Nucleus accumbens (tissue), 56 donors: ENCODE results near the gene TUBA4B.

ENCODE experiments used
- DNase-seq, 56 donors: peaks; one replicate each; lab custom pipeline; 2025; lab: John Stamatoyannopoulos, UW

TUBA4B gene

DNA sequence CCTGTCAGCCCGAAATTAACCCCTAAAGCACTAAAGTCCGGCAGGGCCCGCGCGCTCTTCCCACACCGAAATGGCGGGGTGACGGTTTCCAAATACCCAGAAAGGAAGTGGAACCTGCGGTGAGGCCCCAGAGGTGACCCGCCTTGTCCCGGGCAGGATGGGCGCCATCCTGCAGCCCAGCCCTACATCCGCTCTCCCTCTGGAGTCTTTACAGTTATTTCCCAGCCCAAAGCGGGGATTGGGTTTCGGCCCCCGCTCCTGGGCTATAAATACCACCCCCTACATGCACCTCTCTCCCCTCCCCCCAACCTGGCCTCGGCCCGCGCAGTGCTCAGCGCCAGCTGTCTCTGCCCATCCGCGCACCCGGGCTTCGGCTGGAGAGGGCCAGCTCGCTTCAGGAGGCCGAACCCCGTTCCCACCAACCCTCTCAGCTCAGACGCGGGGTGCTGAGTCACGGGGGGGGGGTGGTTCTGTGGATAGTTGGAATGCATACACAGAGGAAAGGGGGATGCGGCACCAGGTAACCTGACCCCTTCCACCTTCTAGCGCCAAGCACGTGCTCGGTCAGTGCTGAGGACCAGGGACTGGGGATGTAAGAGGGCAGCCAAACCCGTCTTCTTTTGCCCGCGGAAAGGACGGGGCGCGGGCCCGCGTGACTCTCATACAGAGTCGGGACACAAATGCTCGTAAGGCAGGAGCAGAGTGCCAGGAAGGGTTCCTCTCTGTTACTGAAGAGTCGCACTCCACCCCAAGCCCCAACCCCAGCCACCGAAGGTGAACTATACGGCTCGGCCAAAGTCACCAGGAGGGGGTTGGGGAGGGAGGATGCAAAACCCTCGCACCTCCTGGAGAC lies at the start of gene TUBA4B:
Gene TUBA4B (plus strand): TSS at position 344 of the 853 bp plus-strand sequence. CDS start 165 bp downstream, at position 509.
- peak in 21 of 56 donors; percentile 20 to 61 (median 32) for DNase-seq

DNA sequence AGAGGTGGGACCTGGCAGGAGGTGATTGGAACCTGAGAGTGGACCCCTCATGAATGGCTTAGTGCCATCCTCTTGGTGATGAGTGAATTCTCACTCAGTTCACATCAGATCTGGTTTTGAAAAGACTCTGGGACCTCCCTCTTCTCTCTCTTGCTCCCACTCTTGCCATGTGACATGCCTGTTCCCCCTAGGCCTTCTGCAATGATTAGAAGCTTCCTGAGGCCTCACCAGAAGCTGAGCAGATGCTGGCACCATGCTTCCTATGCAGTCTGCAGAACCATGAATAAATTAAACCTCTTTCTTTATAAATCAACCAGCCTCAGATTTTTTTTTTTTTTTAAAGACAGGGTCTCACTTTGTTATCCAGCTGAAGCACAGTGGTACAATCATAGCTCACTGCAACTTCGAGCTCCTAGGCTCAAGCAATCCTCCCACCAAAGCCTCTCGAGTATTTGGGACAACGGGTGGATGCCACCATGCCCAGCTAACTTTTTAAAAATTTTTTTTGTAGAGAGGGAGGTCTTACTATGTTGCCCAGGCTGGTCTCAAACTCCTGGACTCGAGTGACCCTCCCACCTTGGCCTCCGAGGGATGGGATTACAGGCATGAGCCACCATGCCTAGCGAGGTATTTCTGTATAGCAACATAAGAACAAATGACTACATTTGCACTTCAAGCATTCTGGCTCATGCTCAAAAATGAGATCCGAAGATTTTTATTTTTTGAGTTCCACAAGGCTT lies 48.4 kb upstream of the TUBA4B start:
- no peak for DNase-seq

DNA sequence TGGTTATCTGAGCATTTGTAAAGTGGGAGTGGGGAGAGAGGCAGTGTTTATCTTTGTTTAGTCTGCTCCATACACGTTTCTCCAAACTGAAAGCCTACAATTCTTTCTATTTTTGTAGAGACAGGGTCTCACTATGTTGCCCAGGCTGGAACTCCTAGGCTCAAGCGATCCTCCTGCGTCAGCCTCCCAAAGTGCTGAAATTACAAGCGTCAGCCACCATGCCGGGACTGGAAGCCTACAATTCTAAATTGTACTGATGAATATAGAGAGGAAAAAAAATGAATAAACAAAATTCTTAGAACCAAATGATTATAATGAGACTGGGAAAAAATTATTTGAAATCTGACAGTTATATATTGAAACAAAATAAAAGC lies 47.9 kb upstream of the TUBA4B start:
- DNase-seq, result no peak

DNA sequence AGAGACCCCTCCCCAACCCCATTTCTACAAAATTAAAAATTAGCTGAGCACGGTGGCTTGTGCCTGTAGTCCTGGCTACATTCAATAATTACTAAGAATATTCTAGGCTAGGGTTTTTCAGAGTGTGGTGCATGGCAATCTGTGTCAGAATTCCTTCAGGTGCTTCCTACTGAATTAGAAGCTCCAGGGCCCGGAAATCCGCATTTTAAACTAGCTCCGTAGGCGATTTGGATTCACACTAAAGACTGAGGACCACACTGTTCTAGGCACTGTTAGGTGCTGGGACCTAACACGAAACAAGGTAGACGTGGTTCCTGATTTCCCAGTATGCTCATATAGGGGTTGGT lies 47.1 kb upstream of the TUBA4B start:
- no peak for DNase-seq

DNA sequence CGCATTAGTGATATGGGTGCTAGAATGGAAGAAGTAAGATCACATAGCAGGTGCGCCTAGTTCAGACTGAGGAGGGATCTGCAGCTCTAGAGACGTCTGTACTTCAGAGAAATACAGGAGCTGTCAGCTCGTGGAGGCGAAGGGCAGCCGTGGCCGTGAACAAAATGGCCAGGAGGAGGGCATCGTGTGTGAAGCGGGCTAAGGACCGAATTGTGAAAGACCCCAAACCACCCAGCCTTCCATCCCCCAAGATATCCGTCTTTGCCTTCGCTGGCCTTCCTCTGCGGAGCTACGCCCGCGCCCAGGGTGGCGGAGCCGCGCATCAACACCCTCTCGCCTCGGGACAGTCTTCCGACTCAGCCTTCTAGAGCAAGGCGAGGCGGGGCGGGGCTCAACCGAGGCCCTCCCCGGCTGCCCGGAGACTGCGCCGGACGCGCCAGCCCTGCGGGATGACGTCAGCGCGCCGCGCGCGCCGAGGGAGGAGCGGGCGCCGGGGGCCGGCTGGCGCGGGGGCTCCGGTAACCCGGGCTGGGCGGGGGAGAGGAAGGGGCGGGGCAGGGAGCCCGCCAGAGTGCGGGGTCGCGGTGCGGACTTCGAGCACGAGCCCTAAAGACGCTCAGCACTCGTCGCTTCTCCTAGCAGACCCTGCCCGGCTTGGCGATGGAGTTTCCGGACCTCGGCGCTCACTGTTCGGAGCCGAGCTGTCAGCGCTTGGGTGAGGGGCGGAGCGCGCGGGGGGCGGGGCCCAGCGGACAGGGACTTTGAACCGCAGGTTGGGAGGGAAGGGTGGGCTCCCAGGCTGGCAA lies 46.5 kb upstream of the TUBA4B start, which contains the start of gene ZFAND2B:
Gene ZFAND2B (plus strand): TSS at position 455 of the 806 bp plus-strand sequence. CDS start 206 bp downstream, at position 661.
- peak; percentile 54 to 97 (median 91) for DNase-seq

DNA sequence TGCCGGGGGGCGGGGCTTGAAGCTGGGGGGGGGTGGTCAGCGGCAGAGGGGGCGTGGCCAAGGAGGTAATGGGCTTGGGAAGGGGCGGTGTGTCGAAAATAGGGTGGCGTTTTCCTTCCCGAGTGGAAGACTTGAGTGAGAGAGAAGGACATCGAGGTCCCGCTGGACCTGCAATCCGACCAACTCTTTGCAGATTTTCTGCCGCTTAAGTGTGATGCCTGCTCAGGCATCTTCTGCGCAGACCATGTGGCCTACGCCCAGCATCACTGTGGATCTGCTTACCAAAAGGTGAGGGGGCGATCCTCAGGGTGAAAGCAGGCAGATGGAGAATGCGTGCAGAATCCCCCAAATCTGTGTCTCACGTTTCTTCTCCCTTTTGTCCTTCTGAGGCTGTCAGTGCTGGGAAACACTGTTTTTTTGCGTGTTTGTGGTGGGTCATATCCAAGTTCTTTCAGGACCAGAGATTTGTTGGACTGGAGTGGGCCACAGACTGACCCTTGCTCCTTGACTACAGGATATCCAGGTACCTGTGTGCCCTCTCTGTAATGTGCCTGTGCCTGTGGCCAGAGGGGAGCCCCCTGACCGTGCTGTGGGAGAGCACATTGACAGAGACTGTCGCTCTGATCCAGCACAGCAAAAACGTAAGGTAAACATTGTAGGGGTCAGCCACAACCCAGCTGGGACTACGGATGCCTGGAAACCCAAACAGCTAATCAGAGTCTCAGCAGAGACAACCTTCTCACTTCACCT lies 45.7 kb upstream of the TUBA4B start:
- DNase-seq, result peak in 1 of 56 donors; percentile 78

DNA sequence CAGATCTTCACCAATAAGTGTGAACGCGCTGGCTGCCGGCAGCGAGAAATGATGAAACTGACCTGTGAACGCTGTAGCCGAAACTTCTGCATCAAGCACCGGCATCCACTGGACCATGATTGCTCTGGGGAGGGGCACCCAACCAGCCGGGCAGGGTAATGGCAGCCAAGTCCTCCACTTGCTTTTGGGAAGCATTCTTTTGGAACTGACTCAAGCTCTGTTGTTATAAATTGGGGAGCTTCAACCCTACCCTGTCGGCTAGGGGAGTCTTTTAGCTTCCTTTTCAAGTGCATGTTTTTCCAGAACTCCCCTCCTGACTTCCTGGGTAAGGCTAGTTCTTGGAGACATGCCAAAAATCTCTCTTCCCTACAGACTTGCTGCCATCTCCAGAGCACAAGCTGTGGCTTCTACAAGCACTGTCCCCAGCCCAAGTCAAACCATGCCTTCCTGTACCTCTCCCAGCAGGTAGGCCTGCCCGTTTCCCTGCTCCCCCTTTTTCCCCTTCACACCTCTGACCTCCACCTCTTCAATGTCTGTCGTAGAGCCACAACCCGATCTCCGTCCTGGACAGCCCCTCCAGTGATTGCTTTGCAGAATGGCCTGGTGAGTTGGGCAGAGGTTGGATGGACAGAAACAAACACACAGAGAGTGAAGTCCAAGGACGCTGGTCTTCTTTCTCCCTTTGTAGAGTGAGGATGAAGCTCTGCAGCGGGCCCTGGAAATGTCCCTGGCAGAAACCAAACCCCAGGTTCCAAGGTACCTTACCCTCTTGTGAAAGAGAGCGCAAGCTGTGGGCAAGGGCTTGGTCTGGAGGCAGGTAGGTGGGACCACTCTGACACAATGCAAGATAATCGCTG lies 44.9 kb upstream of the TUBA4B start:
- DNase-seq, result peak in 1 of 56 donors; percentile 10

DNA sequence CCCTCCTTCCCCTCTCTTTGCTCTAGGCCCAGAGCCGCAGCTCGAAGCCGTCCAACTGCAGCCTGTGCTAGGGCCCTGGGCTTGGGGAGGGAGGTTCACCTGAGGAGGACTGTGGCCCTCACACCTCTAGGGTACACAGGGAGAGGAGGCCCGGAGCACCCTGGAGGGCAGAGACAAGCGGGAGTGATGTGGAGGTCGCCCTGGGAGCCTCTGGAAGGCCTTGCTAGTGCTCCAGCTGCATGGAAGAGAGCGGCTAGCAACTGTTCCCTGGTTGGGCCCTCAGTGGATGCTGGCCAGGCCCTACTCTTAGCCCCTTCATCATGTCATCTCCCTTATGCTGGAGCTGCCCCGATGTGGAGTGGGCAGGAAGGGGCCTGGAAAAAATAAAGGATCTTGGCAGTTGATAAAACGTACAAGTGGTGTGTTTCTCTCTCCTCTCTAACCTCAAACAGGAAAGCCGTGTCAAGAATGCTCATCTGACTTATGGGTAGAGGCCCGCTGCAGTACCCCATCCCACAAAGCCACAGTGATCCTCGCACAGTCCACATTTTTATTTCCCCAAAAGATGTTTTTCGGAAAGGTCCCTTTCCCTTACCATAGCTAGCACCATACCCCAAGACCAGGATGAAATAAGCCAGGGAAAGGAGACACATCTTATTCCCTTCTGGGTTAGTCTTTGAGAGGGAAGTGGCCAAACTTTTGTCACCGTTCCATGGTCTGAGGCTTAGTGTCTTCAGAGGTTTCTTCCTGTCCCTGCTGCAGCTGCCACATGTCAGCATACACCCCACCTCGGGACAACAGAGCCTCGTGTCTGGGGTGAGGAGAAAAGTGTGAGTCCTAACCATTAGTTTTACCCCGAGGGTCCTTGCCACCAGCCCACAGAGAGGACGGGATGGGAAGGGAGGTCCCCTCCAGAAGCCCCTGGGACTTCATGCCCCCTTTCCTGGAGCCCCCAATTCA lies 43.5 kb upstream of the TUBA4B start:
- no peak for DNase-seq

DNA sequence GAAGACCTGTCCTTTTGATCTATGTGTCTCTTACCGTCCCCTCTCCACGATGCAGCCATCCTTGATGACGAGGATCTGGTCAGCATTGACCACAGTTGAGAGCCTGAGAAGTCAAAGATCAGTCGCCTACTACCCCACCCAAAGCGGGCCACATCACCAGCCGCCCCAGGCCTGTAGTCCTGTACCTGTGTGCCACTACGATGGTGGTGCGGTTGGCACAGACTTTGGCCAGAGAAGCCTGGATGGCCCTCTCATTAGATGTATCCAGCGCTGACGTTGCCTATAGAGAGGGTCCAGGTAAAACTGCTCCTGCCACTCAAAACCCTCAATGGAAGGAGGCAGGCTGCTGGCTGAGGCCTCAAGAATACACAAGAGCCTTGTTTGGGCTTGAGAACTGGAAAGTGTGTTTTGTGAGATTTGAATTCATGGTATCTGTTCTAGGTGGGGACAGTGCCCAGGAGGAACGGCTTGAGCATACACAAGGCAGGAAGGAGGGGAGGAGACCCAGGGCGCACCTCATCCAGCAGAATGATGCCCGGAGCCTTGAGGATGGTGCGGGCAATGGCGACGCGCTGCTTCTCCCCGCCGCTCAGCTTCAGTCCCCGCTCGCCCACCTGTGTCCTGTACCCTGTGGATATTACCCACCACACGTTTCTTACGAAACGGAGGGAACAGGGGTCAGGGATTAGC lies 42.7 kb upstream of the TUBA4B start:
- no peak for DNase-seq

DNA sequence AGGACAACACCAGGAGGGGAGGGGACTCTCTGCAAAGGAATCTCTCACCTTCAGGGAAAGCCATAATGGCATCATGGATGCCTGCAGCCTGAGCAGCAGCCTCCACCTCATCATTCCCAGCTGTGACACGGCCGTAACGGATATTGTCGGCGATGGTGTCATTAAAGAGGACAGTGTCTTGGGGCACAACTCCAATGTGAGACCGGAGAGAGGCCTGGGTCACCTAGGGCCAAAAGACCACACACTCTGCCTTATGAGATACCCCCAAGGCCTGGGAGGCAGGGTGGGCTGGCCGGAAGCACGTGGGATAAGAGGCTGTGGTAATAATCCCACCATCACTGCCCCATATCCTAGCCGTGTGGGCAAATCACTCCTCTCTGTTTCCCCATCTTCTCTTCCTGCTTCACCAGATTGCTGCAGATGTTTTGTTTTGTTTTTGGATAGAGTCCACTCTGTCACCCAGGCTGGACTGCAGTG lies 42.1 kb upstream of the TUBA4B start:
- no peak for DNase-seq

DNA sequence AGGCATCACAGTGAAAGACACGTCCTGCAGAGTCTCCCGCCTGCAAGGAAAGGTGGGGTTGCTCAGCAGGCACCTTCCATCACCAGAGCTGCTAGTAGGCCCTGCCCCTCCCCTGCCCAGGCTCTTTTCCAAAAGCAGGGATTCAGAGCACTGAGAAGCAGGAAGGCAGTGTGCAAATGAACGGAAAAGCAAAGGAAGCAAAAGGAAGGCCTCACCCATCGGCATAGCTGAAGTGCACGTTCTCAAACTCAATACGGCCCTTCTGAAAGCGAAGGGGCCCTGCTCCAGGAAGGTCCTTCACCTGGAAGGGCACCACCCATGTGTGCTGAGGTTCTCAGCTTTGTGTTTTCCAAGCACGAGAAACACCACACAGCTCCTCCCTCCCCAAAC lies 40.0 kb upstream of the TUBA4B start:
- DNase-seq, result no peak

DNA sequence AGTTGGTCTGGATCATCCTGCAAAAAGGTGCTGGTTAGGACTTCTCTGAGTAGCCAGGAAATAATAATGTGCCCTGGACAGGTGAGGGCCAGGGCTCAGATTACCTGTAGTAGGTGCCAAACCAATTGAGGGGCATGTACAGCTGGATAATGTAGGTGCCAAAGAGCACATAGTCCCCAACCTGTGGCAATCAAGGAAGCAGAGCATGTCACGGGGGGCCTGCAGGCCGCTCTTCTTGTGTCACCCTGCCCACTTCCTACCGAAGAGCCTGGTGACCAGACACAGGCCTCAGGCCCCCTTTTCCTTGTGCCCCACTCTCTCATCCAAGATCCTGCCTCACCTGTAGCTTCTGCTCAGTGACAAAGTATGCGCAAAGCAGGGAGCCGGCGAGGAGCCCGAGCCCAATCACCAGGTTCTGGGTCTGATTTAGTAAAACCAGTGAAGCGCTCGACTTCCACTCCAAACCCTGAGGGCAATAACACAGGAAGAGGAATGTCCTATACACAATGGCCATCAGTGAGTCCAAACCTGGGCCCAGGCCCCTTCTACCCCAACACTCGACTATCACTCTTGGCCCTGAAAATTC lies 39.5 kb upstream of the TUBA4B start:
- DNase-seq, result no peak

DNA sequence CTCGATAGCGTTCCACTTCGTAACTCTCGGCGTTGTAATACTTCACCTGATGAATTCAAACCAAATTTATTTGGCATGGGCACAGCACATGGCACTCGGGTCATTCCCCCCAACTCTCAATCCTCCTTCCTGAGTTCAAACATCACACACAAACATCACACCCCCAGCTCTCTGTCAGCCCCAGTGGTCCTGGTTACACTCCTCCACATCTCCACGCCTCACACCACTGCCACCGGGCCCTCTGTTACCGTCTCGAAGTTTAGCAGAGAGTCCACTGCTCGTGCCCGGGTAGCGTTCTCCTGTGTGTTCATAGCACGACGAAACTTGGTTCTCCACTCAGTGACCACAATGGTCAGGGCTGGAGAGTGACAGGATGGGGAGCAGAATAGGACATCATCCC lies 38.9 kb upstream of the TUBA4B start:
- DNase-seq, result no peak

DNA sequence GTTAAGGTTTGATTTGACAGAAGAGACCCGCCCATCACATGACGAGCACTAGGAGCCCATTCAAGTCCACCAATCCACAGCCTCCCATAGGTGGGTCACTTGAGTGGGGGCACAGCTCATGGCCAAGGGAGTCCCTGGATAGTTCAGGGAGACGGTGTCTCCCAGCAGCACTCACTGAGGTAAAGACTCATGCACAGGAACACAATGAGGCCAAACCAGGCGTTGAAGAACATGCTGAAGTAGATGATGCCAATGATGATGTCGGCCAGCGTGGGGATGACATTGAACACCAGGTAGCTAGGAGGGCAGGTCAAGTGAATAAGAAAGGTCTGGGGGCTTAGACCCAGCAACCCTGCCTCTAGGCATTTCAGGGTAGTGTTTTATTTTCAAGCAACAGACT lies 38.3 kb upstream of the TUBA4B start:
- no peak for DNase-seq

DNA sequence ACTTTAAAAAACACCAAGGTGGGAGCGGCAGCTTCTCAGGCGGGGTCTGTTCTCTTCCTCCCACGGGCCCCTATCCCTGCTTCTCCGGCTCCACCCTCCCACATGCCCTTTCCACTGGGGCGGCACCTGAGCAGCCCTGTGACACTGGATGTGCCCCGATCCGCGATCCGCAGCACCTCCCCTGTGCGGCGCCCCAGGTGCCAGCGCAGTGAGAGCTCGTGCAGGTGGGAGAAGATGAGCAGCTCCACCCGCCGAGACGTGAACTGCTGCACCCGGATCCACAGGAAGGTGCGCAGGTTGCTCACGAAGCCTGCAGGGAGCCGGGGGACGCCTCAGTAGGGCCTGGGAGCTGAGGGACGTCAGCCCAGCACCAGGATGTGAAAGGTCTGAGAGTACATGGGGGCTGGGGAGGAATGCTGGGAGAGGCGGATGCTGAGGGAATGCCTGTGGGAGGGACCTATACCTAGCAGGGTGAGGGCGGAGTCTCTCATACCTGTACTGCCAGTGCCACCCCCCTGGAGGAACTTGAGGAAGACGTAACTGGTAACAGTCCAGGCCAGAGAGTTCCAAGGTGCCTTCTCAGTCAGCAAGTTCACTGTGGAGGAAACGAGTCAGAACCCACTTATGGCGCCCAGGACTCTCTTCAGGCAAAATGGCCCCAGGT lies 37.0 kb upstream of the TUBA4B start:
- no peak for DNase-seq

DNA sequence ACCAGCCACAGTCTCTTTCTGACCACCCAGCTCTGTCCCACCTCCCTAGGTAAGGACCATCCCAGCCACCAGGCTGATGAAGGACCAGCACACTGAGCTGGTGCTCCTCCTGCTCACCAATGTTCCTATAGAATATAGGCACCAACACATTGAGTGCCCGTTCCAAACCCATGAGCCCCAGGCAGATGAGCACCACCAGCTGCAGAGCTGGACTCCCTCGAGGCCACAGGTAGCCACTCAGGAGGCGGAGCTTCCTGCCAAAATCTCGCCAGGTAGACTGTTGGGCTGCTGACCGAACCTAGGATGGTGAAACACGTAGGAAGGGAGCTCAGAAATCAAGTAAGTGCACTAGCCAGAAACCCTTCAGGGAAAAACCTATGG lies 36.5 kb upstream of the TUBA4B start:
- no peak for DNase-seq
